WTC11 (cell line): Measurements from ENCODE around the gene ATF4. TPM values are rescaled to one million over a fixed set of nuclear protein-coding genes. Genes with fewer than 3 reads are reported as not detected.

Source experiments
- ATAC-seq: fragments of 200-7000 bp; cut with Tn5 transposase; 2 replicates; pipeline ENCODE4 v1.10.0; 2021; ENCODE audit warnings: mild to moderate bottlenecking, moderate library complexity
- CTCF ChIA-PET: fragments of 300-600 bp; sonication (Branson Sonifier 250); formaldehyde crosslinking; loops from one replicate; lab custom pipeline; 2021; ENCODE audit warnings: antibody characterized with exemption; lab: Charles Lee
- POLR2A ChIA-PET: fragments of 350-600 bp; sonication (Branson Sonifier 250); formaldehyde crosslinking; loops from one replicate; lab custom pipeline; 2021; ENCODE audit warnings: antibody characterized with exemption; lab: Charles Lee
- DNase-seq: peaks from one replicate; pipeline ENCODE4 v3.0.0; 2021; ENCODE audit warnings: low spot score
- H3K27ac Mint-ChIP-seq: 2 replicates; pipeline ENCODE4 v1.8.0; 2021; ENCODE audit warnings: mixed read lengths
- H3K27me3 Mint-ChIP-seq: 2 replicates; pipeline ENCODE4 v1.8.0; 2021; ENCODE audit warnings: low read depth, mild to moderate bottlenecking, moderate library complexity, mixed read lengths
- H3K36me3 Mint-ChIP-seq: 2 replicates; pipeline ENCODE4 v1.8.0; 2021; ENCODE audit warnings: mixed read lengths
- H3K4me1 Mint-ChIP-seq: 2 replicates; pipeline ENCODE4 v1.8.0; 2022; ENCODE audit warnings: mixed read lengths
- H3K4me3 Mint-ChIP-seq: 2 replicates; pipeline ENCODE4 v1.8.0; 2021; ENCODE audit warnings: mild to moderate bottlenecking, moderate library complexity, mixed read lengths
- H3K9me3 Mint-ChIP-seq: 2 replicates; pipeline ENCODE4 v1.8.0; 2021; ENCODE audit warnings: mixed read lengths
- E2F5 ChIP-seq: sonication (generic); formaldehyde crosslinking; IDR thresholded peaks from 2 replicates; pipeline ENCODE4 v1.8.1; 2022; ENCODE audit warnings: mild to moderate bottlenecking, moderate library complexity, missing genetic modification reagents
- ERG ChIP-seq: fragments of 250-450 bp; sonication (Bioruptor Pico); IDR thresholded peaks from 2 replicates; pipeline ENCODE4 v1.8.0; 2021; ENCODE audit warnings: mild to moderate bottlenecking
- FOXJ3 ChIP-seq: sonication (generic); formaldehyde crosslinking; IDR thresholded peaks from 2 replicates; pipeline ENCODE4 v1.9.0; 2021; ENCODE audit warnings: missing genetic modification reagents, mild to moderate bottlenecking, borderline replicate concordance
- FOXP4 ChIP-seq: sonication (generic); formaldehyde crosslinking; IDR thresholded peaks from 2 replicates; pipeline ENCODE4 v1.8.0; 2022; ENCODE audit warnings: mild to moderate bottlenecking, missing genetic modification reagents
- HMGA2 ChIP-seq: fragments of 250-450 bp; sonication (Bioruptor Pico); IDR thresholded peaks from 2 replicates; pipeline ENCODE4 v1.4.0; 2021; ENCODE audit warnings: mild to moderate bottlenecking, moderate library complexity
- IRF1 ChIP-seq: sonication (generic); formaldehyde crosslinking; IDR thresholded peaks from 2 replicates; pipeline ENCODE4 v1.8.0; 2023; ENCODE audit warnings: missing genetic modification reagents
- JUN ChIP-seq: sonication (generic); formaldehyde crosslinking; IDR thresholded peaks from 2 replicates; pipeline ENCODE4 v1.8.0; 2023; ENCODE audit warnings: mild to moderate bottlenecking, missing genetic modification reagents
- MAX ChIP-seq: sonication (generic); formaldehyde crosslinking; IDR thresholded peaks from 2 replicates; pipeline ENCODE4 v1.8.0; 2022; ENCODE audit warnings: mild to moderate bottlenecking, missing genetic modification reagents
- MLX ChIP-seq: sonication (generic); formaldehyde crosslinking; IDR thresholded peaks from 2 replicates; pipeline ENCODE4 v1.8.1; 2023; ENCODE audit warnings: mild to moderate bottlenecking, missing genetic modification reagents, moderate library complexity
- NFE2L1 ChIP-seq: sonication (generic); formaldehyde crosslinking; IDR thresholded peaks from 2 replicates; pipeline ENCODE4 v1.8.1; 2023; ENCODE audit warnings: missing genetic modification reagents
- SMAD3 ChIP-seq: sonication (generic); formaldehyde crosslinking; IDR thresholded peaks from 2 replicates; pipeline ENCODE4 v1.8.0; 2022; ENCODE audit warnings: missing genetic modification reagents, mild to moderate bottlenecking, borderline replicate concordance
- SP1 ChIP-seq: sonication (generic); formaldehyde crosslinking; conservative IDR thresholded peaks from 2 replicates; pipeline ENCODE4 v1.8.1; 2022; ENCODE audit warnings: missing genetic modification reagents
- ZNF532 ChIP-seq: fragments of 250-450 bp; sonication (Bioruptor Pico); IDR thresholded peaks from 2 replicates; pipeline ENCODE4 v1.9.0; 2021; ENCODE audit warnings: mild to moderate bottlenecking, borderline replicate concordance
- total RNA-seq: library from RNA; stranded (reverse); gene quantifications from 3 replicates; pipeline ENCODE4 v1.2.3, GENCODE V29; 2021
- TF ChIP-seq, protein P1 (sequence below): sonication (generic); formaldehyde crosslinking; conservative IDR thresholded peaks from 2 replicates; pipeline ENCODE4 v1.8.1; 2022; ENCODE audit warnings: mild to moderate bottlenecking, missing genetic modification reagents
- TF ChIP-seq, protein P2 (sequence below): fragments of 200-600 bp; IDR thresholded peaks from 2 replicates; pipeline ENCODE4 v1.8.0; 2022; ENCODE audit warnings: antibody characterized with exemption
- TF ChIP-seq, protein P3 (sequence below): sonication (generic); formaldehyde crosslinking; conservative IDR thresholded peaks from 2 replicates; pipeline ENCODE4 v1.8.1; 2023; ENCODE audit warnings: mild to moderate bottlenecking, low read depth, missing genetic modification reagents, moderate library complexity
- TF ChIP-seq, protein P4 (sequence below): fragments of 250-450 bp; sonication (Bioruptor Pico); conservative IDR thresholded peaks from 2 replicates; pipeline ENCODE4 v1.9.0; 2021; ENCODE audit warnings: mild to moderate bottlenecking

The ATF4 gene
- total RNA-seq, 1 experiment from 2014 or later: 460 TPM

DNA sequence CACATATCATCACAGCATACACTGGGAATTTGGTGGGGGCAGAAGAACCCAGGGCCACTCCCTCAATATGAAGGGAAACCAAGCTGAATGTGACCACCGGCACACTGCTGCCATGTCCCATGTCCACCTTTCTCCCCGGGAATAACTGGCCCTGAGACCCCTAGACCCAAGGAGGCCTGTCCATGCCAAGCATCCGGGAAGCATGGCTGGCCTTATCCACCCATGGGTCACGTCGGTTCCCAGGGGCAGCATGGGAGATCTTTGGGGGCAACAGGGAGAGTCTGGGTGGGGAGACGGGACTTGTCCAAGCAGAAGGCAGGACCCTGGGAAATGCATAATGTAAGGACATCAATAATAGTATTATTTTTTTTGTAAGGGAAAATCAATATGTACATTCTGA, 28.7 kb upstream of the ATF4 start:
- ATAC-seq: no peak
- Mint-ChIP-seq H3K27ac (no peak overlapping the region), H3K4me3 (no peak overlapping the region), H3K9me3 (no peaks in the 10 kb centered on the region), H3K27me3 (peaks cover 21% of the 10 kb centered on the region), H3K36me3 (no peaks in the 10 kb centered on the region), H3K4me1 (peaks cover 8% of the 10 kb centered on the region)
- no peak for DNase-seq
- POLR2A ChIA-PET: no interaction called here
- CTCF ChIA-PET: interaction anchor here (0.5 to 3.7 kb wide), 5 partner anchors 13 to 98 kb away, joined by 3 to 29 read pairs (median 8); no protein-coding TSS in a partner anchor
- no peak for TF ChIP-seq MAX (CRISPR knock-in tag)
- TF ChIP-seq, protein P1, sequence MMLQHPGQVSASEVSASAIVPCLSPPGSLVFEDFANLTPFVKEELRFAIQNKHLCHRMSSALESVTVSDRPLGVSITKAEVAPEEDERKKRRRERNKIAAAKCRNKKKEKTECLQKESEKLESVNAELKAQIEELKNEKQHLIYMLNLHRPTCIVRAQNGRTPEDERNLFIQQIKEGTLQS (CRISPR knock-in tag): no peak
- TF ChIP-seq MLX (CRISPR knock-in tag): no peak
- TF ChIP-seq JUN (CRISPR knock-in tag): no peak
- TF ChIP-seq IRF1 (CRISPR knock-in tag): no peak
- TF ChIP-seq ERG (CRISPR knock-in tag): no peak
- TF ChIP-seq, protein P2, sequence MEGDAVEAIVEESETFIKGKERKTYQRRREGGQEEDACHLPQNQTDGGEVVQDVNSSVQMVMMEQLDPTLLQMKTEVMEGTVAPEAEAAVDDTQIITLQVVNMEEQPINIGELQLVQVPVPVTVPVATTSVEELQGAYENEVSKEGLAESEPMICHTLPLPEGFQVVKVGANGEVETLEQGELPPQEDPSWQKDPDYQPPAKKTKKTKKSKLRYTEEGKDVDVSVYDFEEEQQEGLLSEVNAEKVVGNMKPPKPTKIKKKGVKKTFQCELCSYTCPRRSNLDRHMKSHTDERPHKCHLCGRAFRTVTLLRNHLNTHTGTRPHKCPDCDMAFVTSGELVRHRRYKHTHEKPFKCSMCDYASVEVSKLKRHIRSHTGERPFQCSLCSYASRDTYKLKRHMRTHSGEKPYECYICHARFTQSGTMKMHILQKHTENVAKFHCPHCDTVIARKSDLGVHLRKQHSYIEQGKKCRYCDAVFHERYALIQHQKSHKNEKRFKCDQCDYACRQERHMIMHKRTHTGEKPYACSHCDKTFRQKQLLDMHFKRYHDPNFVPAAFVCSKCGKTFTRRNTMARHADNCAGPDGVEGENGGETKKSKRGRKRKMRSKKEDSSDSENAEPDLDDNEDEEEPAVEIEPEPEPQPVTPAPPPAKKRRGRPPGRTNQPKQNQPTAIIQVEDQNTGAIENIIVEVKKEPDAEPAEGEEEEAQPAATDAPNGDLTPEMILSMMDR: no peak
- TF ChIP-seq, protein P3, sequence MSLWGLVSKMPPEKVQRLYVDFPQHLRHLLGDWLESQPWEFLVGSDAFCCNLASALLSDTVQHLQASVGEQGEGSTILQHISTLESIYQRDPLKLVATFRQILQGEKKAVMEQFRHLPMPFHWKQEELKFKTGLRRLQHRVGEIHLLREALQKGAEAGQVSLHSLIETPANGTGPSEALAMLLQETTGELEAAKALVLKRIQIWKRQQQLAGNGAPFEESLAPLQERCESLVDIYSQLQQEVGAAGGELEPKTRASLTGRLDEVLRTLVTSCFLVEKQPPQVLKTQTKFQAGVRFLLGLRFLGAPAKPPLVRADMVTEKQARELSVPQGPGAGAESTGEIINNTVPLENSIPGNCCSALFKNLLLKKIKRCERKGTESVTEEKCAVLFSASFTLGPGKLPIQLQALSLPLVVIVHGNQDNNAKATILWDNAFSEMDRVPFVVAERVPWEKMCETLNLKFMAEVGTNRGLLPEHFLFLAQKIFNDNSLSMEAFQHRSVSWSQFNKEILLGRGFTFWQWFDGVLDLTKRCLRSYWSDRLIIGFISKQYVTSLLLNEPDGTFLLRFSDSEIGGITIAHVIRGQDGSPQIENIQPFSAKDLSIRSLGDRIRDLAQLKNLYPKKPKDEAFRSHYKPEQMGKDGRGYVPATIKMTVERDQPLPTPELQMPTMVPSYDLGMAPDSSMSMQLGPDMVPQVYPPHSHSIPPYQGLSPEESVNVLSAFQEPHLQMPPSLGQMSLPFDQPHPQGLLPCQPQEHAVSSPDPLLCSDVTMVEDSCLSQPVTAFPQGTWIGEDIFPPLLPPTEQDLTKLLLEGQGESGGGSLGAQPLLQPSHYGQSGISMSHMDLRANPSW (CRISPR knock-in tag): no peak
- no peak for TF ChIP-seq SP1 (CRISPR knock-in tag)
- TF ChIP-seq HMGA2 (CRISPR knock-in tag): no peak
- TF ChIP-seq, protein P4, sequence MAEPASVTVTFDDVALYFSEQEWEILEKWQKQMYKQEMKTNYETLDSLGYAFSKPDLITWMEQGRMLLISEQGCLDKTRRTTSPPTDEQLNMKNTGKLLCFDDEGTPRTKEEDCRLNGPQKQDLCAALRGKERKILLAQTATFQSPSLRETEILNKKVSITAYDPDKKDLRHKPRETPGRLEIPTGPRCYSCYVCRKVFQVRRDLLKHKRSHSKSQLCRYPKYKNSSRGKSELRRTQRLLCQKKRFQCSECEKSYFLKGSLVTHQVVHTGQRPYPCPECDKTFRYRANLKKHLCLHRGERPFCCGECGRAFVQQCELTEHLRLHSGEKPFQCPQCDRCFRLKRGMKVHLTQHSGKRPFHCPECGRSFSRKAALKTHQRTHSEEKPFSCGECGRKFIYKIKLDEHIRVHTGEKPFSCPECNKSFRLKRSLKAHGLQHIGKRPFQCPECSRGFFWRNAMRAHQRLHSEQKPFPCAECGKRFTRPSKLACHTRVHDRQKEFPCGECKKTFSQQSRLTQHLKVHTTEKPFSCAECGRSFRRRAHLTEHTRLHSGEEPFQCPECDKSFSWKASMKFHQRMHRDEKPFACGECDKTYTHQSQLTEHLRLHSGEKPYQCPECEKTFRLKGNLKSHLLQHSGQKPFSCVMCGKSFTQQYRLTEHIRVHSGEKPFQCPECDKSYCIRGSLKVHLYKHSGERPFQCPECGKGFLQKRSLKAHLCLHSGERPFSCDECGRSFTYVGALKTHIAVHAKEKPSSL (CRISPR knock-in tag): no peak
- no peak for TF ChIP-seq NFE2L1 (CRISPR knock-in tag)
- TF ChIP-seq SMAD3 (CRISPR knock-in tag): no peak
- no peak for TF ChIP-seq ZNF532
- TF ChIP-seq FOXJ3 (CRISPR knock-in tag): no peak
- TF ChIP-seq FOXP4 (CRISPR knock-in tag): no peak
- no peak for TF ChIP-seq E2F5 (CRISPR knock-in tag)
